SK-N-SH (cell line): ENCODE results near the gene SLC6A17. TPM values are rescaled to one million over a fixed set of nuclear protein-coding genes. Genes with fewer than 3 reads are reported as not detected.

ENCODE experiments used
- CTCF ChIA-PET: fragments of 300-600, 350-600 bp; formaldehyde crosslinking; extraction: SDS; loops from one replicate; lab custom pipeline; 2021; lab: Yijun Ruan, JAX
- POLR2A ChIA-PET: fragments of 350-600 bp; sonication (Branson Sonifier 250); formaldehyde crosslinking; extraction: SDS; loops from one replicate; lab custom pipeline; 2020; ENCODE audit warnings: antibody characterized with exemption, inconsistent platforms; lab: Yijun Ruan, JAX
- DNase-seq: peaks from one replicate; pipeline ENCODE4 v3.0.0; 2012
- H2AFZ ChIP-seq: fragments of 200-600 bp; sonication (generic); 2 replicates; pipeline ENCODE4 v1.8.1; 2016; ENCODE audit warnings: antibody characterized with exemption, mild to moderate bottlenecking, low read depth
- H3F3A ChIP-seq: fragments of 200-600 bp; sonication (generic); replicated peaks from 2 replicates; pipeline ENCODE3; 2016; ENCODE audit warnings: antibody characterized with exemption, mild to moderate bottlenecking; ENCODE audit not compliant: insufficient read depth
- H3K27ac ChIP-seq, 2 experiments: fragments of 200-500 bp in 1 of 2; fragments of 200-600 bp in 1 of 2; sonication (Bioruptor generic) in 1 of 2; sonication (generic), shearing (Covaris generic) in 1 of 2; 2 replicates each; pipeline versions ENCODE4 v1.5.1 to v1.6.1; 2014 to 2016; ENCODE audit warnings: low read depth in 2 of 2, inconsistent platforms in 1 of 2, low read length in 1 of 2, mild to moderate bottlenecking in 1 of 2, mixed read lengths in 1 of 2
- H3K27me3 ChIP-seq: fragments of 200-600 bp; sonication (generic), shearing (Covaris generic); 2 replicates; pipeline ENCODE4 v1.6.1; 2016; ENCODE audit warnings: mixed run types; ENCODE audit not compliant: insufficient read depth
- H3K36me3 ChIP-seq, 2 experiments: fragments of 200-500 bp in 1 of 2; fragments of 200-600 bp in 1 of 2; sonication (Bioruptor generic) in 1 of 2; sonication (generic) in 1 of 2; replicated peaks in 1 of 2; 2 replicates each; pipeline versions ENCODE3 to v1.5.1; 2014 to 2016; ENCODE audit warnings: low read length in 1 of 2, mild to moderate bottlenecking in 1 of 2; ENCODE audit not compliant: insufficient read depth in 2 of 2, control insufficient read depth in 1 of 2
- H3K4me1 ChIP-seq, 2 experiments: fragments of 200-500 bp in 1 of 2; fragments of 200-600 bp in 1 of 2; sonication (Bioruptor generic) in 1 of 2; sonication (generic), shearing (Covaris generic) in 1 of 2; 2 replicates each; pipeline versions ENCODE4 v1.5.1 to v1.6.1; 2014 to 2016; ENCODE audit warnings: low read depth in 1 of 2, low read length in 1 of 2, mixed run types in 1 of 2; ENCODE audit not compliant: insufficient read depth in 2 of 2, control insufficient read depth in 1 of 2
- H3K4me2 ChIP-seq: fragments of 200-600 bp; sonication (generic), shearing (Covaris generic); 2 replicates; pipeline ENCODE4 v1.6.1; 2017; ENCODE audit warnings: mixed run types
- H3K4me3 ChIP-seq, 2 experiments: fragments of 200-500 bp in 1 of 2; fragments of 200-600 bp in 1 of 2; sonication (Bioruptor generic) in 1 of 2; sonication (generic), shearing (Covaris generic) in 1 of 2; 2 replicates each; pipeline versions ENCODE4 v1.5.1 to v1.8.1; 2014 to 2016; ENCODE audit warnings: low read depth in 2 of 2, inconsistent platforms in 1 of 2, low read length in 1 of 2, mild to moderate bottlenecking in 1 of 2, mixed read lengths in 1 of 2, moderate library complexity in 1 of 2
- H3K79me2 ChIP-seq: fragments of 200-600 bp; sonication (generic); 2 replicates; pipeline ENCODE4 v1.8.1; 2017; ENCODE audit warnings: mild to moderate bottlenecking; ENCODE audit not compliant: insufficient read depth
- H3K9ac ChIP-seq: fragments of 200-600 bp; sonication (generic); 2 replicates; pipeline ENCODE4 v1.6.1; 2017; ENCODE audit warnings: mixed run types
- H3K9me2 ChIP-seq: fragments of 200-600 bp; sonication (generic); 2 replicates; pipeline ENCODE4 v1.6.1; 2017; ENCODE audit warnings: mixed run types
- H3K9me3 ChIP-seq: fragments of 200-600 bp; sonication (generic); 2 replicates; pipeline ENCODE4 v1.6.1; 2017; ENCODE audit warnings: mixed run types, mild to moderate bottlenecking, moderate library complexity
- H4K20me1 ChIP-seq: fragments of 200-600 bp; sonication (generic); 2 replicates; pipeline ENCODE4 v1.6.1; 2017; ENCODE audit warnings: mild to moderate bottlenecking, mixed run types; ENCODE audit not compliant: insufficient read depth
- CTCF ChIP-seq: fragments of 200-600 bp; sonication (generic); IDR thresholded peaks from 2 replicates; pipeline ENCODE4 v1.6.1; 2017; ENCODE audit warnings: antibody characterized with exemption, mild to moderate bottlenecking, moderate library complexity
- FOXM1 ChIP-seq: IDR thresholded peaks from 2 replicates; pipeline ENCODE4 v1.4.0; 2012; ENCODE audit warnings: low read depth, mild to moderate bottlenecking
- GABPA ChIP-seq: IDR thresholded peaks from 2 replicates; pipeline ENCODE4 v1.4.0; 2012; ENCODE audit warnings: low read depth, mild to moderate bottlenecking
- NFIC ChIP-seq: IDR thresholded peaks from 2 replicates; pipeline ENCODE4 v1.4.0; 2012; ENCODE audit warnings: borderline replicate concordance
- POLR2AphosphoS5 ChIP-seq: IDR thresholded peaks from 2 replicates; pipeline ENCODE4 v1.6.1; 2012; ENCODE audit warnings: low read depth, low read length
- RAD21 ChIP-seq: IDR thresholded peaks from 2 replicates; pipeline ENCODE4 v1.6.1; 2012; ENCODE audit warnings: mild to moderate bottlenecking, low read length
- RCOR1 ChIP-seq: fragments of 150-350 bp; IDR thresholded peaks from 2 replicates; pipeline ENCODE4 v1.6.1; 2017; ENCODE audit warnings: antibody characterized with exemption, low read length
- REST ChIP-seq: IDR thresholded peaks from 2 replicates; pipeline ENCODE4 v1.6.1; 2012; ENCODE audit warnings: mild to moderate bottlenecking, low read depth, low read length, moderate library complexity
- SMC3 ChIP-seq: IDR thresholded peaks from 2 replicates; pipeline ENCODE4 v1.6.1; 2012; ENCODE audit warnings: low read depth, low read length, improper control_type of control experiment
- TAF1 ChIP-seq: IDR thresholded peaks from 2 replicates; pipeline ENCODE4 v1.6.1; 2012; ENCODE audit warnings: low read depth, mild to moderate bottlenecking, low read length, moderate library complexity, borderline replicate concordance
- WGBS: methylation state at CpG from one replicate; pipeline ENCODE4 v1.1.6; 2017; ENCODE audit warnings: low lambda C conversion rate; 5-methylcytosine and 5-hydroxymethylcytosine counted together
- polyA plus RNA-seq, 3 experiments: library from polyadenylated mRNA; depleted of rRNA; stranded (reverse); fragments of >200 nt; gene quantifications; 2 replicates each; pipeline ENCODE4 v1.2.3, GENCODE V29; 2012

Gene SLC6A17
- polyA plus RNA-seq, 1 of the 3 experiments (the other 2 are of a cell fraction): 0.67 TPM

GRCh38 chr1:110185181-110185580, 34.9 kb downstream of the SLC6A17 start:
- no peaks in the 10 kb centered on the region for H3K9me3 ChIP-seq
- H3K4me3 ChIP-seq: no peak overlapping the region
- DNase-seq: no peak
- peaks cover 4 to 44% of the 10 kb centered on the region in 2 experiments; a peak in 2 of 4 replicates for H3K4me1 ChIP-seq
- WGBS: 74% methylated on average over 10 of the region's 10 CpGs
- H2AFZ ChIP-seq: no peak overlapping the region
- H3K27ac ChIP-seq: no peak overlapping the region; a peak in 1 of 4 replicates
- ChIA-PET POLR2A (no interaction called here), CTCF (interaction anchor here (1.1 to 4.9 kb wide), 9 partner anchors 9 to 131 kb away, joined by 3 to 25 read pairs (median 4); no protein-coding TSS in a partner anchor)
- H3K4me2 ChIP-seq: no peak overlapping the region
- H3K9me2 ChIP-seq: no peaks in the 10 kb centered on the region
- no peaks in the 10 kb centered on the region for H3K36me3 ChIP-seq
- H3K9ac ChIP-seq: no peak overlapping the region
- no peaks in the 10 kb centered on the region for H4K20me1 ChIP-seq
- H3F3A ChIP-seq: no peaks in the 10 kb centered on the region
- TF ChIP-seq POLR2AphosphoS5 (no peak), REST (no peak), GABPA (no peak), NFIC (no peak), SMC3 (no peak), RAD21 (peak; percentile 16; the same call in 1 of the 2 replicates), RCOR1 (no peak), TAF1 (no peak)
- H3K27me3 ChIP-seq: no peaks in the 10 kb centered on the region
- no peaks in the 10 kb centered on the region for H3K79me2 ChIP-seq

- CTCF ChIA-PET: interaction anchor here (0.8 to 12.2 kb wide), 9 partner anchors 10 to 310 kb away, joined by 3 to 163 read pairs (median 5); partner anchors contain the start of gene KCNC4
- Histone ChIP-seq H3K4me3 (no peak overlapping the region), H3K27me3 (no peaks in the 10 kb centered on the region), H3K9ac (no peak overlapping the region), H3K9me3 (no peaks in the 10 kb centered on the region), H3F3A (no peaks in the 10 kb centered on the region), H4K20me1 (no peaks in the 10 kb centered on the region), H3K4me1 (peaks cover 4 to 55% of the 10 kb centered on the region in 2 experiments; a peak in 2 of 4 replicates), H2AFZ (no peak overlapping the region), H3K9me2 (no peaks in the 10 kb centered on the region), H3K36me3 (no peaks in the 10 kb centered on the region), H3K4me2 (no peak overlapping the region), H3K27ac (peak overlapping the region in 1 of 2 experiments; percentile 95; a peak in 1 of 4 replicates), H3K79me2 (no peaks in the 10 kb centered on the region)
- WGBS: 67% methylated on average over 5 of the region's 5 CpGs
- no peak for TF ChIP-seq GABPA
- no peak for TF ChIP-seq TAF1
- TF ChIP-seq CTCF: no peak
- no peak for TF ChIP-seq FOXM1
- no peak for DNase-seq
- POLR2A ChIA-PET: interaction anchor here (1.2 kb wide), 1 partner anchor 15 kb away, joined by 6 read pairs; no protein-coding TSS in a partner anchor
Observed at GRCh38 chr1:110186558-110186957, 36.3 kb downstream of the SLC6A17 start.
